ENCODE measurements around the gene GRHL3. TPM values are rescaled to one million over a fixed set of nuclear protein-coding genes. Genes with fewer than 3 reads are reported as not detected.

Gene GRHL3
- total RNA-seq, 3 donors from 2014 or later = 0.65 TPM; not detected in 2

DNA sequence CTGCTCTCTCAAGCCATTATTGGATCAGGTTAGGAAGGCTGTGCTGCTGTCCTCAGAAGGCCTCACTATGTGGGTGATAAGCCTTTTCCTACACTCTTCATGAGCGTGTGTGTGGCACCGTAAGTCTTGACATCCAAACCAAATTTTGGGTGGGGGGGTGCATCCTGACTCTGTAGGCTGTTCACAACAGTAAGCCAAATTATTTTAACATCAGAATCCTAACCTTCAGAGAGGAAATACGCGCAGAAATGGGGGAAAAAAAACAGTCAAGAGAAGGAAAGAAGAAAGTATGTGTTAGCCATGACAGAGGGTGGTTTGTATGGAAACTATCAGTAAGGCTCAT, 73.4 kb downstream of the GRHL3 start:
- no peaks in the 10 kb centered on the region for H3K36me3 ChIP-seq (ENCODE audit: low read depth)
- ATAC-seq = no peak
- H3K4me3 ChIP-seq = no peak overlapping the region
- intact Hi-C loops (cut with DNase I, micrococcal nuclease) = loop anchor here in 1 of 2 donors (5.0 kb wide), 1 partner anchor 190 kb away; no protein-coding TSS in a partner anchor
- H3K9me3 ChIP-seq = no peaks in the 10 kb centered on the region
- TF ChIP-seq CTCF (IDR thresholded peaks at IDR 0.05) = no peak
- peaks cover 14% of the 10 kb centered on the region for H3K4me1 ChIP-seq (ENCODE audit: low read depth)
- DNase-seq = no peak

- intact Hi-C loops (cut with DNase I, micrococcal nuclease) = loop anchor here in 1 of 2 donors (5.0 kb wide), 1 partner anchor 191 kb away; no protein-coding TSS in a partner anchor
- peak; percentile 45 for ATAC-seq
- no peak overlapping the region for H3K4me3 ChIP-seq
- H3K36me3 ChIP-seq (ENCODE audit: low read depth) = no peaks in the 10 kb centered on the region
- no peak for DNase-seq
- H3K4me1 ChIP-seq (ENCODE audit: low read depth) = peaks cover 14% of the 10 kb centered on the region
- no peaks in the 10 kb centered on the region for H3K9me3 ChIP-seq
- no peak for TF ChIP-seq CTCF (IDR thresholded peaks at IDR 0.05)
Measured at GRCh38 chr1:24392982-24393650, 74.0 kb downstream of the GRHL3 start.

DNA sequence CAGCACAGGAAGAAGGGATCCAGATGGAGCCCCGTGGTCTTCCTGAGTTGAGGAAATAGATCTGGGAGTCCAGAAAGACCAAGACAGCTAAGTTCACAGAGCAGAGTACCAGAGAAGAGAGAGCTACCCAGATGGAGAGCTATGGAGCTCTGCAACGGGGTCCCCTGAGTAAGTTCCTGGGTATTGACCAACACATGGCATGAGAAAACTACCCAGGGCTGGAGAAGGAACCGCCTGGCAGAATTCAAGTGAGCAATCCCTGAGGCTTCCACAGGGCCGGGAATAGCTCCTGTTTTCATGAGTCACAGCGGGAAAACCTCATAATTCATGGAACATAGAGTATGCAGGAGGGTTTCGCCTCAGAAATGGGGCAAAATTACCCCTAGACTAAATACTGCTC, 74.7 kb downstream of the GRHL3 start:
- TF ChIP-seq CTCF (IDR thresholded peaks at IDR 0.05) = no peak
- peaks cover 14% of the 10 kb centered on the region for H3K4me1 ChIP-seq (ENCODE audit: low read depth)
- no peaks in the 10 kb centered on the region for H3K36me3 ChIP-seq (ENCODE audit: low read depth)
- H3K9me3 ChIP-seq = no peaks in the 10 kb centered on the region
- intact Hi-C loops (cut with DNase I, micrococcal nuclease) = loop anchor here in 1 of 2 donors (5.0 kb wide), 1 partner anchor 192 kb away; no protein-coding TSS in a partner anchor
- no peak for ATAC-seq
- no peak for DNase-seq
- no peak overlapping the region for H3K4me3 ChIP-seq

GRCh38 chr1:24400065-24400464, 80.9 kb downstream of the GRHL3 start:
- Histone ChIP-seq H3K4me1 (ENCODE audit: low read depth) (no peaks in the 10 kb centered on the region), H3K9me3 (no peaks in the 10 kb centered on the region), H3K4me3 (no peak overlapping the region), H3K36me3 (ENCODE audit: low read depth) (no peaks in the 10 kb centered on the region)
- intact Hi-C loops (cut with DNase I, micrococcal nuclease) = no loop called here
- TF ChIP-seq CTCF (IDR thresholded peaks at IDR 0.05) = no peak
- DNase-seq (no peak), ATAC-seq (no peak)

DNA sequence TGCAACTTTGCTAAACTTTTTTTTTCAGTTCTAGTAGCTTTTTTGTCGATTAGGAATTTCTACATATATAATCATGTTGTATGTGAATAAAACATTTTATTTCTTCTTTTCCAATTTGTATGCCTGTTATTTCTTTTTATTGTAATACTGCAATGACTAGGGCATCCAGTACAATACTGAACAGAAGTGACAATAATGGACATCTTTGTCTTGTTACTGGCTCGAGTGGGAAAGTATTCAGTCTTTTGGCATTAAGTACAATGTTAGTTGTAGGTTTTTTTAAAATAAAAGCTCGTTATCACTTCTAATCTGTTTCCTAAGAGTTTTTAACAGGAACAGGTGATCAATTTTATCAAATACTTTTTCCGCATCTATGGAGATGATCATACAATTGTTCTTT, 84.6 kb downstream of the GRHL3 start:
- Histone ChIP-seq H3K4me1 (ENCODE audit: low read depth) (no peaks in the 10 kb centered on the region), H3K9me3 (no peaks in the 10 kb centered on the region), H3K36me3 (ENCODE audit: low read depth) (no peaks in the 10 kb centered on the region), H3K4me3 (no peak overlapping the region)
- no peak for TF ChIP-seq CTCF (IDR thresholded peaks at IDR 0.05)
- DNase-seq (no peak), ATAC-seq (no peak)
- intact Hi-C loops (cut with DNase I, micrococcal nuclease) = no loop called here

Other genes starting within 250 kb of the GRHL3 start
- gene MYOM3, start 207.2 kb upstream of the GRHL3 start, total RNA-seq = 1 to 10 TPM; 2.6 to 3.4 (median 2.7) TPM
- gene IL22RA1, start 176.2 kb upstream of the GRHL3 start, total RNA-seq = 10 to 100 TPM; 13.8 to 43.1 (median 28.2) TPM
- gene IFNLR1, start 132.1 kb upstream of the GRHL3 start, total RNA-seq = 10 to 100 TPM in 2 of 3 donors, 1 to 10 TPM in 1; 5.3 to 24.0 (median 18.8) TPM
- 10 to 100 TPM; 15.9 to 25.4 (median 17.9) TPM for gene STPG1, start 94.4 kb downstream of the GRHL3 start, total RNA-seq
- 10 to 100 TPM; 38.3 to 52.5 (median 40.7) TPM for gene NIPAL3, start 96.4 kb downstream of the GRHL3 start, total RNA-seq
- gene RCAN3, start 183.5 kb downstream of the GRHL3 start, total RNA-seq = 10 to 100 TPM in 2 of 3 donors, 1 to 10 TPM in 1; 9.2 to 15.0 (median 12.8) TPM
- 1 to 10 TPM in 2 of 3 donors, under 1 TPM in 1; 0.60 to 1.9 (median 1.9) TPM for gene NCMAP, start 236.7 kb downstream of the GRHL3 start, total RNA-seq

Measured in mucosa of descending colon (tissue), 3 donors.